OCI-LY1 (cell line): Measurements from ENCODE around the gene IL3.

Experiments
- EZH2 ChIP-seq: fragments of 200-600 bp; sonication (generic), shearing (Covaris generic); IDR thresholded peaks from 2 replicates; pipeline ENCODE4 v1.8.0; 2017; ENCODE audit warnings: borderline replicate concordance, mixed run types, mild to moderate bottlenecking, antibody characterized with exemption, low read length, moderate library complexity, mixed read lengths
- TF ChIP-seq, protein P1 (sequence below): fragments of 200-600 bp; sonication (generic), shearing (Covaris generic); IDR thresholded peaks from 2 replicates; pipeline ENCODE4 v1.5.1; 2017; ENCODE audit warnings: mild to moderate bottlenecking, antibody characterized with exemption, low read length, moderate library complexity, mixed read lengths

DNA sequence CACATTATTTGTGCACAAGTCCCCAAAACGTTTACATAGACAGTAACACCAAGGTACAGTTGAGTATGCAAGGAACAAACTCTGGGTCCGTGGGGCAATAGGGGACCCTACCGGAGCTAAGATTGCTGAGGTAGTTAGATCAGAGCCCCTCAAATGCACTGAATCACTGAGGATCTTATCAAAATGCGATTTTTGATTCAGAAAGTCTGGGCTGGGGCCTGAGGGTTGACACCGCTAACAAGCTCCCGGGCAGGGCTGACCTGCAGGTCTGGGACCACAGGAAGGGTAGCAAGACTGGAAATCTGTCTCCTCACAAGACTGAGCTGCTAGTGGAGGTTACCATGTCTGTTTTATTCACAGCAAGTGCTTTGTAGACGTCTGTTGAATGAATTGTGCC, 1.8 kb upstream of the IL3 start:
- TF ChIP-seq, protein P1, sequence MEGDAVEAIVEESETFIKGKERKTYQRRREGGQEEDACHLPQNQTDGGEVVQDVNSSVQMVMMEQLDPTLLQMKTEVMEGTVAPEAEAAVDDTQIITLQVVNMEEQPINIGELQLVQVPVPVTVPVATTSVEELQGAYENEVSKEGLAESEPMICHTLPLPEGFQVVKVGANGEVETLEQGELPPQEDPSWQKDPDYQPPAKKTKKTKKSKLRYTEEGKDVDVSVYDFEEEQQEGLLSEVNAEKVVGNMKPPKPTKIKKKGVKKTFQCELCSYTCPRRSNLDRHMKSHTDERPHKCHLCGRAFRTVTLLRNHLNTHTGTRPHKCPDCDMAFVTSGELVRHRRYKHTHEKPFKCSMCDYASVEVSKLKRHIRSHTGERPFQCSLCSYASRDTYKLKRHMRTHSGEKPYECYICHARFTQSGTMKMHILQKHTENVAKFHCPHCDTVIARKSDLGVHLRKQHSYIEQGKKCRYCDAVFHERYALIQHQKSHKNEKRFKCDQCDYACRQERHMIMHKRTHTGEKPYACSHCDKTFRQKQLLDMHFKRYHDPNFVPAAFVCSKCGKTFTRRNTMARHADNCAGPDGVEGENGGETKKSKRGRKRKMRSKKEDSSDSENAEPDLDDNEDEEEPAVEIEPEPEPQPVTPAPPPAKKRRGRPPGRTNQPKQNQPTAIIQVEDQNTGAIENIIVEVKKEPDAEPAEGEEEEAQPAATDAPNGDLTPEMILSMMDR = no peak
- no peak for TF ChIP-seq EZH2
